Measurements from ENCODE around the gene HDAC9.

The HDAC9 gene

DNA sequence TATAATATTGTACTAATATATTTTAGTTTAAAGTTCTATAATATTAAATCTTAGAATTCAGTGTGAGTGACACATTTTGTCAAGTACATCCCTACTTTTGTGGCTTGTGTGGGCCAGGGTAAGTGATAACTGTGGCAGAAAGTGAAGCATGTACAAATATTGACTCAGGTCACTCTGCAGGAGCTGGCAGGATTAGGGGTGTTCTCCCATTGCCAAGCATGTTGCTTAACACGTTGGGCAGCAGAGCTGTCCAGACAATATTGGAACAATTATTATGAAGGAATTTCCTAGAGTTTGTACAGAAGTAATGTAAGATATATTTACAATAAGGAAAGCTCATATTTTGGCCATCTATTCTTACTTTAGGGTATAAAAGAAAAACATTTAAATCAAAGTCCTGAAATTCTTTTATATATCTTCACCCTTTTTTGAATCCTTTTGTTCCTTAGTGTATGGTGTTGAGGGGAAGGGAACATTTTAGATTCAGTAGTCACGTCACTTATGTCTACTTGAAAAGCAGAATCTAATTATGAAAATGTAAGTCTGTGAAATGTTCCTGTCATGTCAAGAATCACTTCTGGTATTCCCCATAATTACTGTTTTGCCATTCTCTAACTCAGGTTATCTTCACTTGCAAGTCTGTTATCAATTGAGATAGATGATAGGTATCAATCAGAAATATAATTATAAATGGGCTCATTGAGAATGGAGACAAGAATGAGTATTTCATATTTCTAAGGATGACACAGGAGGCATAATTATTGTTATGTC lies 4.0 kb downstream of the HDAC9 start:
- TF ChIP-seq, protein P1, sequence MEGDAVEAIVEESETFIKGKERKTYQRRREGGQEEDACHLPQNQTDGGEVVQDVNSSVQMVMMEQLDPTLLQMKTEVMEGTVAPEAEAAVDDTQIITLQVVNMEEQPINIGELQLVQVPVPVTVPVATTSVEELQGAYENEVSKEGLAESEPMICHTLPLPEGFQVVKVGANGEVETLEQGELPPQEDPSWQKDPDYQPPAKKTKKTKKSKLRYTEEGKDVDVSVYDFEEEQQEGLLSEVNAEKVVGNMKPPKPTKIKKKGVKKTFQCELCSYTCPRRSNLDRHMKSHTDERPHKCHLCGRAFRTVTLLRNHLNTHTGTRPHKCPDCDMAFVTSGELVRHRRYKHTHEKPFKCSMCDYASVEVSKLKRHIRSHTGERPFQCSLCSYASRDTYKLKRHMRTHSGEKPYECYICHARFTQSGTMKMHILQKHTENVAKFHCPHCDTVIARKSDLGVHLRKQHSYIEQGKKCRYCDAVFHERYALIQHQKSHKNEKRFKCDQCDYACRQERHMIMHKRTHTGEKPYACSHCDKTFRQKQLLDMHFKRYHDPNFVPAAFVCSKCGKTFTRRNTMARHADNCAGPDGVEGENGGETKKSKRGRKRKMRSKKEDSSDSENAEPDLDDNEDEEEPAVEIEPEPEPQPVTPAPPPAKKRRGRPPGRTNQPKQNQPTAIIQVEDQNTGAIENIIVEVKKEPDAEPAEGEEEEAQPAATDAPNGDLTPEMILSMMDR (IDR thresholded peaks at IDR 0.05; ENCODE audit: extremely low read depth, missing control alignments) = no peak
- no peak for DNase-seq (ENCODE audit: low spot score)

DNA sequence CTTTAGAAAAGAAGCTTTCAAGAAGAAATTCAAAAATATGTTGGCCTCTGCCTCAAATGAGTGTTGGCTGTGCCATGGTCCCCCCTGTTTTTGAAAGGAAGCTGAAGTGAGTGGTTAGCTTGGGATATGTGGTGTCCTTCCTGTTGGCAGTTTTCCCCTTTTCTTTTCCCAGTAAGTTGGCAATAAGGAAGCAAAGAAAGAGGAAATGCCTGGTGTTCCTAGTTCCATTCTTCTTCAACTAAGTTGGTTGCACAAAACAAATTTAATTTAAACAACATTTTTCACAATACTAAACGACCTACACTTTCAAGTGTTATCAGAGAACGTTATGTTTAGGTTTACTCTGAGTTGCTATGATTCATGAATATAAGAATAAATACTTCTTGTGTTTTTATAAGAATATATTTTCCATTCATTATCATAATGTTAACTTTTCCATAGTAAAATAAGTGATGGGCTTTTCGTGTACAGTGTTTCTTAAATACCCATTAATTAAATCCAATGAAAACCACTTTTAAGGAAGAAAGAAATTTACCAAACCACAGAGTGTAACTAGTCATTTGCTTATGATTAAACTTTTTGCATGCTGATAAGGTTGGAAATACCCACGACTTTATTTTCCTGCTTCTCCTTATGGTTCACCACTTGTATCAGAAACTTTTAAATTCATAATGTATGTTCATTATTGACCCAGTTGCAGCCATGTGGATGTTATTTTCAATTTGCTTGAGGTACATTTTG lies 7.7 kb downstream of the HDAC9 start:
- DNase-seq (ENCODE audit: low spot score) = no peak
- TF ChIP-seq, protein P1 (IDR thresholded peaks at IDR 0.05; ENCODE audit: extremely low read depth, missing control alignments) = no peak

DNA sequence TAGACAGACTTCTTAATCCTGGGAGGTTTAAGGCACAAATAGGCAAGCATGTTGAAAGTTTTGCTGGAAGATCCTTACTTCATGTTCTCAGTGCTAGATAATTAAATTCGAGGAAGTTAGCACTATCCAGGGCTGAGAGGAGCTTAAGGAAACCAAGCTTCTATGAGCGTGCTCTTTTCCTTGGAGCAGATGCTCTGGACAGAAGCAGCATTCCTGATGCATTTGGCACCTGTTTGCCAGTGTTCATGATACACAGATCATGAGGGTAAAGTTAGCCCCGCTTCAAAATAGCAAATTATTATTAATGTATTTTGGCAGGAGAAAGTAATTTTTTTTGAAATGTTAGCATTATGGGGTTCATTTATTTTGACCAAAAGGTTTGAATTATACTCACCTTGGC lies 9.4 kb downstream of the HDAC9 start:
- TF ChIP-seq, protein P1 (IDR thresholded peaks at IDR 0.05; ENCODE audit: extremely low read depth, missing control alignments) = no peak
- DNase-seq (ENCODE audit: low spot score) = no peak

DNA sequence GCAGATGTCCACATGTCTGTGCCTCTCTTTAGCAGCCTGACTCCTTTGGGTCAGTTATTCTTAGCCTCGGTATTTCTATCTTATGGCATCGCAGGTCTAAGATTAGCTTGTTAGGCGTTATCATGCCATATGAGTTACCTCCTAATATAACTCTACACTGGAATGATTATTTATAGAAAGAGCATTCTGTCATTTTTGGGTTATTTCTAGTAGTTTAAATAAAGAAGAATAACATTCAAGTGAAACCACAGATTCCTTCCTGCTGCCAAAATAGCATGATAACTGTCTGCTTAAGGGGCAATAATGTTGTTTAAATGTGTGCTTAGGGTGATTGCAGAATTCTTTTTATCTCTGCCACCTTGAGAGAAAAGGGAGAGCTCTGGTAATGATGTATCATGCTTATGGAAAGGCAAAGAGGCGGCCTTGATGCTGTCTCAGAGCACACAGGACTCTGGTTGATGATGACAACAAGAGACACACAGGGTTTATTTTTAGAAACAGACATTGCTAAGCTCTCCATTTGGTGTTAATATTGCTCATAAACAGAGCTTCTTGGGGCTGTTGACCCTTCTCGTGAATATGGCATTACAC lies 10.4 kb downstream of the HDAC9 start:
- TF ChIP-seq, protein P1 (IDR thresholded peaks at IDR 0.05; ENCODE audit: extremely low read depth, missing control alignments) = no peak
- DNase-seq (ENCODE audit: low spot score) = no peak

DNA sequence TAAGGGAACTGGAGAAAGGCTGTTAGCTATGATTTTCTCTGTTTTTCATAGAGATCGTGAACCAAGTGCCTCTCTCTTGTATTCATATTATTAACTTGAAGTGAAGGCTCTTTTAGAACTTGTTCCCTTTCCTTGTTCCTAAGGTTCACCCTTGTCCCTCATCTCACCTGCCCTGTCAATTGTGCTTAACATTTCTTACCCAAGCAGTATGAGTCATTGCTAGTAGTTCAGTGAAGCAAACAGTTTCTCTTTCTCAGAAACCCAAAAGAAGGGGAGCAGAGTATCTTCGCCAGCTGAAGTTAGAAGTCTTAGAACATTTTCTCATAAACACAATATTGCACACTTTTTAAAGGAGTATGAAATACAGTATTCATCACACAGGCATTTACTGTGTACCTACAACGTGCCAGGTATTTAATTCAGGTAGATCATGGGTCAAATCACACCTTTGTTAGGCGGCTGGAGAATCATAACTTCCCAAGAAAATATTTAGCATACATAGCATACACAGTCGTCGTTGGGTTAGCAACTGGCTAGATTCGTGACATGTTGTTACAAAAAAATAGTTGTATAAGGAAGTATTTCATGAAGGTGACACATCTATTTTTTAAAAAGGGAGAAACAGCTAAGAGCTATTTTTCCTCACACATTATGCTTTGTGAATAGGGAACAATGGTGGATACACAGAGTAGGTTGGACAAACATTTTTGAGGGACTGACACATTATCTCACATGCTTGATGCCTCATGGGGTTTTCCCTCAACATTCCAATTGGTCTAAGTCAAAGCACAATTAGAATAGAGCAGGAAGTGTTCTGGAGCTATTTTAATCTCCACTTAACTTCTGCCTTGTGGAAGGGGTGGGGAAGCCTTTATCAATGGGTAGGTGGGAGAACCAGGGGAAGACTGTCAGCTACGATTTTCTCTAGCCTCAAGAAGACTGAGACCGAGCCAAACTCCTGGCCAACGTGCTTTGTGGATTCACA lies 13.2 kb downstream of the HDAC9 start:
- DNase-seq (ENCODE audit: low spot score) = no peak

DNA sequence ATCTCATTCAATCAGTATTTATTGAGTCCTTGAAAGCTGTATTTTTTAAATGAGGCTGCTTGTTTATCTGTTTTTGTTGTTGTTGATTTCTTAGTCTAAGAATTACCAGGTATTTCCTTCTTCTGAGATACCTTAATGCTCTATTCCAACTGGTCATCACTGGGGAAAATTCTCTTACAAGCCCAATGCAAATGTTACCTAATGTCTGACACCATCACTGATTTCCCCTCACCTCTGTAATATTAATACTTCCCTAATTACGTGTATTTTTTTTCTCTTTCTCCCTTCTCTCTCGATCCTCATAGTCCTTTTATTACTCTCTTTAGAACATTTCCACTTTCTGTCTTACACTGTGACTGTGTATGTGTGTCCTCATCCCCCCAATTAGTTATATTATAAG lies 13.9 kb downstream of the HDAC9 start:
- DNase-seq (ENCODE audit: low spot score) = no peak
- TF ChIP-seq, protein P1 (IDR thresholded peaks at IDR 0.05; ENCODE audit: extremely low read depth, missing control alignments) = no peak

More for the DNA sequence above, 13.2 kb downstream of the HDAC9 start:
- TF ChIP-seq, protein P1 (IDR thresholded peaks at IDR 0.05; ENCODE audit: extremely low read depth, missing control alignments) = no peak
